IPS-18c (cell line): ENCODE results near the gene PRR29.
"Not testable (repeated sequence)": the region's sequence is repeated elsewhere in the genome, so short reads cannot be mapped to it uniquely, and the experiment has no call there.

Source experiments
- H3K4me3 ChIP-seq: 2 replicates; pipeline ENCODE4 v1.7.0; 2013; ENCODE audit warnings: low read depth, mild to moderate bottlenecking, low read length, moderate library complexity; ENCODE audit not compliant: insufficient read depth
- H3K9me3 ChIP-seq: one replicate; pipeline ENCODE4 v1.6.1; 2013; ENCODE audit warnings: mild to moderate bottlenecking, low read length, moderate library complexity; ENCODE audit not compliant: control insufficient read depth, insufficient read depth

PRR29 gene

GRCh38 chr17:64004218-64004770 lies 6.1 kb downstream of the PRR29 start:
- Histone ChIP-seq H3K9me3 (no peaks in the 10 kb centered on the region), H3K4me3 (no peak overlapping the region)

DNA sequence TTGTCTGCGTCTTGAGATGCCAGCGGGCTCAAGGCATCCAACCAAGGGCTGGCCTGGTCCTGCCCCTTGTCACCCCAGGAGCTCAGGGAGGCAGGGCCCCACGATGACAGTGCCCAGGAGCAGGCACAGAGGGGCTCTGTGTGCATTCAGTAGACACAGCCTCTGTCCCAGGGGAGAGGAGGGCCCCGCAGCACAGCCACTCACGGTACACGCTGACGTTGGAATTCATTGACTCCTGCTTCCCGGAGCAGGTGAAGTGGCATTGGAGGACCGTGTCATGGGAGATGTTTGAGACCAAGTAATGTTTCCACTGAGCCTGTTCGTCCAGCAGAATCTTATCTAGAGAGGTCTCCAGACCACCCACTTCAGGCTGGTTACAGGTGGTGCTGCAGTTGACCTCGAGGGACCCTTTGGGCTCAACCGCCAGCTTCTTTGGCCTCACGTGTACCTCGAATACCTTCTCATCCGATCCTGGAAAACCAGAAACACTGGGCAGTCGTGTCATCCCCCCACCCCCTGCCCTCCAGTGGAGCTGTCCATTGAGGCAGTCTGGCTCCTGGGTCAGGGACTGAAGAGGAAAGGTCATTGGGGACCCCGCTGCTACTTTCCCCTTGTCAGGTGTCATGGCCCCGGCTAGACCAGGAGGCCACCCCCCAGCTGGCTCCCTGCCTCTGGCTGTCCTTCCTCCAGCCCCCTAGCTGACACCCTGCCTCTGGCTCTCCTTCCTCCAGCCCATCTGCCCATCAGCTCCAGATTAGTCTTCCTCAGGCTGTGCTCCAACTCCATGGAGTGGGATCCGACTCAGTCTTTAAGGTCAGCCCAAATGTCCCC lies 7.0 kb downstream of the PRR29 start:
- Histone ChIP-seq H3K9me3 (no peaks in the 10 kb centered on the region), H3K4me3 (no peak overlapping the region)

GRCh38 chr17:64005734-64006167 lies 7.6 kb downstream of the PRR29 start:
- Histone ChIP-seq H3K9me3 (no peaks in the 10 kb centered on the region), H3K4me3 (no peak overlapping the region)

DNA sequence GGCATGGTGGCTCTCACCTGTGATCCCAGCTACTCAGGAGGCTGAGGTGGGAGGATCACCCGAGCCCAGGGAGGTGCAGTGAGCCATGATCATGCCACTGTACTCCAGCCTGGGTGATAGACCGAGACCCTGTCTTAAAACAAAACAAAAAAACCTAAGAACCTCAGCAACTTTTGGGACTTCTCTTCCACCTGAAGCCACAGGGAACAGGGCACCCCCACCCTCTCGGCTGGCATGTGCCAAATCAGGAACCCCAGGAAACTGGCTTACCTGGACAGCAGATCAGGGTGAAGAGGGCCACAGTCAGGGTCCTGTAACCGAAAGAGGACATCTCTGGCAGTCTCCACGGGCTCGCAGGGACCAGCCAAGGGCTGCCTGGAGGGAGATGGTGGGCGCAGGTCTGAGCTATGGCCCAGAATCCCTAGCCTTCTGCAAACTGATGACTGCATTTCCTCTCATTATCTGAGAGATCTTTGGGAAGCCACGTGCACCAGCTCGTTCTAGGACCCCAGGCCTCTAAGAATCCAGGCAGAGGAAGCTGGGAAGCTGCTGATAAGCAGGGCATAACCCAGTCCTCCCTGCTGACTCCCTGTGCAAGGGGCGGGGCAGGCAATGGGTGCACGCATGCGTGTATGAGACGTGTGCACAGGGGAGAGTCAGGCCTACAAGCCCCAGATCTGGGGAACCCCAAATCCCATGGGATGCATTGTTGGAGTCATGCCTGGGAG lies 8.4 kb downstream of the PRR29 start:
- H3K4me3 ChIP-seq: no peak overlapping the region
- no peaks in the 10 kb centered on the region for H3K9me3 ChIP-seq

GRCh38 chr17:64007089-64007837 lies 9.1 kb downstream of the PRR29 start:
- not testable (repeated sequence) for H3K4me3 ChIP-seq, H3K9me3 ChIP-seq

GRCh38 chr17:64007838-64008282 lies 9.7 kb downstream of the PRR29 start:
- Histone ChIP-seq H3K4me3 (no peak overlapping the region), H3K9me3 (no peaks in the 10 kb centered on the region)

GRCh38 chr17:64008346-64008745 lies 10.2 kb downstream of the PRR29 start:
- Histone ChIP-seq H3K4me3 (no peak overlapping the region), H3K9me3 (no peaks in the 10 kb centered on the region)

GRCh38 chr17:64008830-64009229 lies 10.7 kb downstream of the PRR29 start:
- Histone ChIP-seq H3K4me3 (no peak overlapping the region), H3K9me3 (no peaks in the 10 kb centered on the region)

DNA sequence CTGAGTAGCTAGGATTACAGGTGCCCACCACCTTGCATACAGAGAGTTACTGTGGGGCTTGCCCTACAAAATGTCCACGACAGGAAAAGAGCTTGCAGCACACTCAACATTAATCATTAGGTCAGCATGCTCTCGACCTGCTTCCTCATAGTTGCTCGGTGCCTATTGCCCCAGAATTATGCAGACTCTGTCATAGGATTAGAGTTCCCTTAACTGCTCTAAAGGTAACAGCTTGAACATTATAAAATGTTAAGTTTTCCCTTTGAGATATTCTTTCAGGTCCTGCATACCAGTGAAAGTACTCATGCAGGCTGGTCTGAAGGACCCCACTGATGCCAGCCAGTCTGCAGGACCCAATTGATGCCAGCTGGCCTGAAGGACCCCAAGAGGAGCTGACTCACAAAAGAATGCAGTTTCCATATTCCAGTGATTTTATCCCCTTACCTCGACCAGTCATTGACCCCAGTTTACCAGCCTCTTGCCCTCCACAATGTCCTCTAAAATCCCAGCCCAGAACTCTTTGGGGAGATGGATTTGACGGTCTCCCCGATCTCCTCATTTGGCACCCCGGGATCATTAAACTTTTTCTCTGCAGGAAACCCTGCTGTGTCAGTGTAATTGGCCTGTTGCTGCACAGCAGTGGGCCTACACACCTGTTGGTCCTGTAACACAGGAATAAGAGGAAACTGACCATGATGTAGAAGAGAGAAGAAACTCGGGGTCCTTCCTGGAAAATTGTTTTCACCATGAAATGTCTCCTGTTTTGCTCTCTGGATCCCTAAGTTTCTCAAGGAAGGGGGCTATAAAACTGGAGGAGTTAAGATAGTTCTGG lies 11.6 kb downstream of the PRR29 start:
- H3K4me3 ChIP-seq: no peak overlapping the region
- no peaks in the 10 kb centered on the region for H3K9me3 ChIP-seq

DNA sequence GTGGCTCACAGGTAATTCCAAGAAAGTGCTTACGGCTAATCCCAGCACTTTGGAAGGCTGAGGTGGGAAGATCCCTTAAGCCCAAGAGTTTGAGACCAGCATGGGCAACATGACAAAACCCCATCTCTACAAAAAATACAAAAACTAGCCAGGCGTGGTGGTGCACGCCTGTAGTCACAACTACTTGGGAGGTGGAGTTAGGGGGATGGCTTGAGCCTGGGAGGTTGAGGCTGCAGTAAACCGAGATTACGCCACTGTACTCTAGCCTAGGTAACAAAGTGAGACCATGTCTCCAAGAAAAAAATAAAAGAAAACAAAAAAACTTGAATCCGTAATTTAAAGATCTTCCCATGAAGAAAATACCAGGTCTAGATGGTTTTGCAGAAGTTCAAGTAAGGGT lies 17.3 kb downstream of the PRR29 start:
- no peaks in the 10 kb centered on the region for H3K9me3 ChIP-seq
- no peak overlapping the region for H3K4me3 ChIP-seq

DNA sequence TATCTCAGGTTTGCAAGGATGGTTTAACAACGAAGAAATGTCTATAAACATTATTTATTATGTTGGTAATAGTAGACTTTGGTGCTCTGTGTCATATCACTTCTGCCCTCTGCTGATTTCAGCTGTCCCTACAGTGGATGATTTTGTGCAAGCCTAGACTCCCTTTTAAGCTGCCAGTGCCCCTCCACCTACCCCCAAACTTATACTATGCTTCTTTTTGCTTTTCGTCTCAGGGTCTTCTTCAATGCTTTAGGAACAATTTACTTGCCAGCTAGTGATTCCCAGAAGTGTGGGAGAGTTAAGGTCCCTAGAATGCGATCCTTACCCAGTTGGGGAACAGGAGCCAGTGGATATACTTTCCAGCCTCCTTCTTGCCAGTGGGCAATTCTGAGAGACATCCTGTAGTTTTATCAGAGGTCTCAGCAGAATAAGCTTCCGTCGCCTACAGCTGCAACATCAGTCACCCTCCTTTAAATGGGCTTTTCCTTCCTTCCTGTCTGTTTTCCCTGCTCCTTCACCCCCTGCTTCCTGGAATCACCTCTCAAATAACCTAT lies 18.2 kb downstream of the PRR29 start:
- no peak overlapping the region for H3K4me3 ChIP-seq
- H3K9me3 ChIP-seq: no peaks in the 10 kb centered on the region

DNA sequence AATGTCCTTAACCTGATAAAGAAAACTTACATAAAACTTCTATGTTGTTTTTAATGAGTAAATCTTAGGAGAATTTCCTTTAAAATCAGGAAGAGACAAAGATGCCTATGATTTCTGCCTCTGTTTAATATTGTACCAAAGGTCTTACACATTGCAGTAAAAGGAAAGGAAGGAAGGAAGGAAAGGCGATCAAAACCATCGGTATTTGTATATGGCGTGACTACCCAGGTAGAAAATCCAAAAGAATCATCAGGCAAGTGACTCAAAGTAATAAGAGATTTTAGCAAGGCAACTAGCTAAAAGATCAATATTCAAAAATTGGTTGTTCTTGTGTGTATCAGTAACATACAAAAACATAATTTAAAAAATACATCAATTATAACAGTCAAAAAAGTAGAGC lies 18.8 kb downstream of the PRR29 start:
- Histone ChIP-seq H3K9me3 (no peaks in the 10 kb centered on the region), H3K4me3 (no peak overlapping the region)

DNA sequence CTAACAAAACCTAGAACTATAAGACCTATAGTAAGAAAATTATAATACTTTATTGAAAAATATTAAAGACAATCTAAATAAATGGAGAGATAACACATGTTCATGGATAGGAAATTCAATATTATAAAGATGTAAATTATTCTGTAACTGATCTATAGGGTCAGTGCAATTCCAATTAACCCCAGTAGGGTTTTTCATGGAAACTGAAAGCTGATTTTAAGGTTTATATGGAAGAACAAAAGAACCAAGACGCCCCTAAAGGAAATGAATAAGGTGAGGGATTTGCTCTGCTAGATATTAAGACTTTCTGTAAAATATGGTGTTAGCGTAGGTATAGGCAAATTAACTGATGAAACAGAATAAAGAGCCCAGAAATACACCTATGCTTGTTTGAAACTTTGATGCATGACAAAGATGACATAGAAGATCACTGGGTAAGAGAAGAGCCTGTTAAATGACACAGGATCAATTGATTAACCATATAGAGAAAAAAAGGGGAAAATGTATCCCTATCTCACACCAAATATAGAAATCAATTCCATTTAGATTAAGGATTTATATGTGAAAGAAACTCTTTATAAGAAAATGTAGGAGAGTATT lies 19.3 kb downstream of the PRR29 start:
- no peak overlapping the region for H3K4me3 ChIP-seq
- H3K9me3 ChIP-seq: no peaks in the 10 kb centered on the region

DNA sequence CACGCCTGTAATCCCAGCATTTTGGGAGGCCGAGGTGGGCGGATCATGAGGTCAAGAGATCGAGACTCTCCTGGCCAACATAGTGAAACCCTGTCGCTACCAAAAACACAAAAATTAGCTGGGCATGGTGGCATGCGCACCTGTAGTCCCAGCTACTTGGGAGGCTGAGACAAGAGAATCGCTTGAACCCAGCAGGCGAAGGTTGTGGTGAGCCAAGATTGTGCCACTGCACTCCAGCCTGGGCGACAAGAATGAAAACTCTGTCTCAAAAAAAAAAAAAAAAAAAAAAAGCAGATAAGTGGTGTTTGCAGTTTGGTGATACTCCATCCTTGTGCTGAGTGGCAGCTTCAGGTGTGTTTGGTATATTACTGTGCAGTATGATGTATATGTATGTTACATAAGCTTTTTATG lies 21.4 kb downstream of the PRR29 start:
- H3K9me3 ChIP-seq, H3K4me3 ChIP-seq: not testable (repeated sequence)

DNA sequence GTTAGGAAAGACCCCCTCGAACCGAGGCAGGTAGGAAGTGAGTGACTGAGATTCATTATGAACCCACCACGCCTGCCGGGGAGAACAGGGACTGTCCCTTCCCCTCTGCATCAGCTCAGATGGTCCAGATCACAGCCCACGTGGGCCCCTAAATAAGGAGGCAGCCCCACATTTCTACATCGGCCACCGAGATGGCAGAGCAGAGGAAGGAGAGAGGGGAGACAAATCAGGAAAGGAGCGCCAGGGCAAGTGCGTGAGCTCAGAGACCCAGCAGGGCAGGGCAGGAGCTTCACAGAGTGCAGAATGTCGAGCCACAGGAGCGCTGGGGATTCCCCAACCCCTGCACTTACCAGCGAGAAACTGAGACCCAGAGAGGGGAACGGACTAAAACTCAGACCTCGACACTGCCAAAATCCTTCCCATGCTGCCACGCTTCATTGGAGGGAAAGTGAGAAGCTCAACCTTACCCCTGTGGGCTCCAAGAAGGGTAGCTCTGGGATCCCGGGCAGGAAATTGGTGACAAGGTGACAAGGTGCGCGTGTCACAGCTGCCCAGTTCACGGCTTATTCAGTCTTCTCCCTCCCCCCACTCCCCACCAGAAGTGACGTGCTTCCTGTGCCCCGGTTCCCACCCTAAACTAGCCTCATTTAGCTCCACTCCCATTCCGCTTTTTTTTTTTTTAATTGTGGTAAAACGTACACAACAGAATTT lies 22.1 kb downstream of the PRR29 start, which contains the start of gene ICAM2:
Gene ICAM2 (minus strand): TSS at position 578 of the 711 bp plus-strand sequence. CDS start 13,942 bp downstream, outside the sequence.
- Histone ChIP-seq H3K4me3 (peak within 1 kb of the TSS; percentile 15; the same call in 1 of the 2 replicates), H3K9me3 (no peaks in the 10 kb centered on the region)
